ENCODE results near the gene PPL.

The PPL gene

GRCh38 chr16:4928227-4928626, 8.7 kb downstream of the PPL start:
- H3K4me3 ChIP-seq (ENCODE audit: low read depth, low read length) = no peak overlapping the region
- DNase-seq (ENCODE audit: low read depth) = no peak
- no peak for TF ChIP-seq CTCF (IDR thresholded peaks at IDR 0.05; ENCODE audit: insufficient read depth, low read depth, low read length, missing control alignments)

- H3K4me3 ChIP-seq (ENCODE audit: low read depth, low read length) = no peak overlapping the region
- DNase-seq (ENCODE audit: low read depth) = no peak
- TF ChIP-seq CTCF (IDR thresholded peaks at IDR 0.05; ENCODE audit: insufficient read depth, low read depth, low read length, missing control alignments) = no peak
These were observed 9.3 kb downstream of the PPL start for GRCh38 chr16:4927661-4928060.

- no peak overlapping the region for H3K4me3 ChIP-seq (ENCODE audit: low read depth, low read length)
- DNase-seq (ENCODE audit: low read depth) = no peak
- TF ChIP-seq CTCF (IDR thresholded peaks at IDR 0.05; ENCODE audit: insufficient read depth, low read depth, low read length, missing control alignments) = no peak
These were observed 10.0 kb downstream of the PPL start for GRCh38 chr16:4926928-4927327.

- DNase-seq (ENCODE audit: low read depth) = no peak
These were observed 11.2 kb downstream of the PPL start for GRCh38 chr16:4925791-4926190.

GRCh38 chr16:4925293-4925607, 11.7 kb downstream of the PPL start:
- TF ChIP-seq CTCF (IDR thresholded peaks at IDR 0.05; ENCODE audit: insufficient read depth, low read depth, low read length, missing control alignments) = no peak
- no peak overlapping the region for H3K4me3 ChIP-seq (ENCODE audit: low read depth, low read length)
- no peak for DNase-seq (ENCODE audit: low read depth)

More at GRCh38 chr16:4925791-4926190, 11.2 kb downstream of the PPL start:
- TF ChIP-seq CTCF (IDR thresholded peaks at IDR 0.05; ENCODE audit: insufficient read depth, low read depth, low read length, missing control alignments) = no peak
- H3K4me3 ChIP-seq (ENCODE audit: low read depth, low read length) = no peak overlapping the region

GRCh38 chr16:4924593-4925292, 12.2 kb downstream of the PPL start:
- DNase-seq (ENCODE audit: low read depth) = no peak
- TF ChIP-seq CTCF (IDR thresholded peaks at IDR 0.05; ENCODE audit: insufficient read depth, low read depth, low read length, missing control alignments) = no peak
- H3K4me3 ChIP-seq (ENCODE audit: low read depth, low read length) = no peak overlapping the region

GRCh38 chr16:4923853-4924252, 13.1 kb downstream of the PPL start:
- no peak for TF ChIP-seq CTCF (IDR thresholded peaks at IDR 0.05; ENCODE audit: insufficient read depth, low read depth, low read length, missing control alignments)
- no peak for DNase-seq (ENCODE audit: low read depth)
- no peak overlapping the region for H3K4me3 ChIP-seq (ENCODE audit: low read depth, low read length)

All from GM12865 (cell line).